AG09309 (cell line): Measurements from ENCODE around the gene ATP8A2.
"Not testable (repeated sequence)": the region's sequence is repeated elsewhere in the genome, so short reads cannot be mapped to it uniquely, and the experiment has no call there.

Experiments used
- DNase-seq: peaks from one replicate; pipeline ENCODE4 v3.0.0-alpha.2; 2010; ENCODE audit warnings: low read depth
- H3K4me3 ChIP-seq: 2 replicates; pipeline ENCODE4 v1.5.1; 2011; ENCODE audit warnings: mild to moderate bottlenecking, low read depth, low read length, moderate library complexity; ENCODE audit not compliant: control insufficient read depth
- CTCF ChIP-seq: IDR thresholded peaks from 2 replicates; pipeline ENCODE4 v1.5.1; 2011; ENCODE audit warnings: mild to moderate bottlenecking, low read depth, low read length, inconsistent platforms; ENCODE audit not compliant: insufficient read depth, control insufficient read depth; ENCODE audit errors: missing control alignments

Gene ATP8A2

GRCh38 chr13:25351404-25351803 is 20.4 kb upstream of the ATP8A2 start:
- TF ChIP-seq CTCF, result no peak
- H3K4me3 ChIP-seq, result no peak overlapping the region
- no peak for DNase-seq

DNA sequence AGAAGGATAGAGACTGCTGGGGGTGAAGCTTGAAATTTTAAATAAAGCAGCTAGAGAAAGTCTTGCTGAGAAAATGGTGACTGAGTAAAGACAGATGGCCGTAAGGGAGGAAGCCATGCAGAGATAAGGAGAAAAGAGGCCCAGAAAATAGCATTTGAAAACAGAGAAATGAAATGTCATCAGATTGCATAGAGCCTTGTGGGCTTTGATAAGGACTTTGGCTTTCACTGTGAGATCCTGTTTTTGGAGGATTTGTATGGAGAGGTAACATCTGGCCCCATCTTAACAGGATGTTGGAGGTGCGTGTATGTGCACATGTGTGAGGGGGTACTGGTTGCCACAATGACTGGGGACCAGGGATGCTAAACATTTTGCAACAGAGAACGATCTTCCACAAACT is 19.5 kb upstream of the ATP8A2 start:
- TF ChIP-seq CTCF, result no peak
- no peak overlapping the region for H3K4me3 ChIP-seq
- no peak for DNase-seq

DNA sequence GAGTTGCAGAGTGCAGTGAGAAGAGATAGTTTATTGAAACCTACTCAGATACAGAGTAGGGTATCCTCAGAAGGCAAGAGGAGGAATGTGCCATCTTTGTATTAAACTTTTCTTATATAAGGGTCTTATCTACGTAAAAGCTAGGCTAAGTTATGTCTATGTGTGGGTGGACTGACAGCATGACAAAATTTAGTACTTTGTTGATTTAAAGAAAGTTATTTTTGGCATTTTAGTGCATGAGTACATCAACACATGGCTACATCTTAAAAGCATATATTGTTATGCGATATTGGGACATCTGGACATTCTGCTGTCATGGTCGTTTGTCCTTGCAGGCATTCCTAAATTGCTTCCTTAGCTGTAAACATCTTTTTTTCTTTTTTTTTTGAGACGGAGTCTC is 19.0 kb upstream of the ATP8A2 start:
- no peak for TF ChIP-seq CTCF
- no peak overlapping the region for H3K4me3 ChIP-seq
- DNase-seq, result no peak

DNA sequence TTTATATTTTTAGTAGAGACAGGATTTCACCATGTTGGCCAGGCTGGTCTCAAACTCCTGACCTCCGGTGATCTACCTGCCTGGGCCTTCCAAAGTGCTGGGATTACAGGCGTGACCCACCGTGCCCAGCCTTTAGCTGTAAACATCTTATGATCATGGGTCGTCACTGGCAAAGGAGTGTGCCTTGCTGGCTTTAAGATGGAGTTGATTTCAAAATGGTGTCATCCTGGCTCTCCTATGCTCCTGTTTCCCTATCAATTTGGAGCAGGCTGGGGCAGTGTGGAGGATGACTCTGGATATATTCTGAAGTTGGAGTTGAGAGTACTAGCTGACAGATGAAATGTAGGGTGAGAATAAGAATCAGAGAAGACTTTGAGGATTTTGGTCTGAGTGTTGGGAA is 18.4 kb upstream of the ATP8A2 start:
- DNase-seq, result no peak
- no peak for TF ChIP-seq CTCF
- H3K4me3 ChIP-seq, result no peak overlapping the region

GRCh38 chr13:25354377-25354776 is 17.4 kb upstream of the ATP8A2 start:
- no peak overlapping the region for H3K4me3 ChIP-seq
- TF ChIP-seq CTCF, result no peak
- no peak for DNase-seq

DNA sequence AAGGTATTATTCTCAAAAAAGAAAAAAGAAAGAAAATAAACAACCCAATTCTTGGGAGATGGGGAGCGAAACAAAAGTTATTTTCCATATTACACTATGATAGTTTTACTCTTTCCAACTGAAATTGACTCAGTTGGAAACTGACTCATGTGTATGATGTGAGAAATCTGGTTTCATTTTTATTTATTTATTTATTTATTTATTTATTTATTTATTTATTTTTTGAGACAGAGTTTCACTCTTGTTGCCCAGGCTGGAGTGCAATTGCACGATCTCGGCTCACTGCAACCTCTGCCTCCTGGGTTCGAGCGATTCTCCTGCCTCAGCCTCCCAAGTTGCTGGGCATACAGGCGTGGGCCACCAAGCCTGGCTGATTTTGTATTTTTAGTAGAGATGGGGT is 11.3 kb upstream of the ATP8A2 start:
- not testable (repeated sequence) for H3K4me3 ChIP-seq, DNase-seq

GRCh38 chr13:25365720-25366235 is 6.0 kb upstream of the ATP8A2 start:
- no peak for TF ChIP-seq CTCF
- no peak for DNase-seq
- H3K4me3 ChIP-seq, result no peak overlapping the region
